HL-60 (cell line): ENCODE results near the gene PTPRN2.
A peak's percentile ranks its signal among the peaks of the same experiment; 100 is the strongest.

Experiments used
- DNase-seq, 2 experiments: peaks; one replicate each; pipeline ENCODE4 v3.0.0-alpha.2; 2010 to 2020; ENCODE audit warnings: low read depth in 1 of 2, low spot score in 1 of 2
- H3K27ac ChIP-seq: fragments of 250-450 bp; sonication (Bioruptor Pico); replicated peaks from 2 replicates; pipeline ENCODE4 v1.5.1; 2020; ENCODE audit warnings: mild to moderate bottlenecking, moderate library complexity
- H3K27me3 ChIP-seq: fragments of 250-450 bp; sonication (Bioruptor Pico); 2 replicates; pipeline ENCODE4 v1.5.1; 2021; ENCODE audit warnings: mild to moderate bottlenecking, moderate library complexity; ENCODE audit not compliant: insufficient read depth, poor library complexity, severe bottlenecking
- H3K4me3 ChIP-seq: replicated peaks from 2 replicates; pipeline ENCODE4 v1.5.1; 2011; ENCODE audit warnings: mild to moderate bottlenecking, control low read depth, low read length; ENCODE audit not compliant: insufficient read depth
- GABPA ChIP-seq: IDR thresholded peaks from 2 replicates; pipeline ENCODE4 v1.6.1; 2012; ENCODE audit warnings: low read depth
- POLR2AphosphoS5 ChIP-seq: IDR thresholded peaks from 2 replicates; pipeline ENCODE4 v1.6.1; 2012; ENCODE audit warnings: low read depth
- SPI1 ChIP-seq: IDR thresholded peaks from 2 replicates; pipeline ENCODE4 v1.6.1; 2012; ENCODE audit warnings: low read depth, mild to moderate bottlenecking, borderline replicate concordance
- TF ChIP-seq, protein P1 (sequence below): IDR thresholded peaks from 2 replicates; pipeline ENCODE4 v1.6.1; 2012; ENCODE audit warnings: low read depth; ENCODE audit not compliant: insufficient replicate concordance
- TF ChIP-seq, protein P2 (sequence below): IDR thresholded peaks from one replicate; pipeline ENCODE4 v1.5.1; 2011; ENCODE audit warnings: low read length, control low read depth, inconsistent platforms; ENCODE audit not compliant: insufficient read depth

Gene PTPRN2

DNA sequence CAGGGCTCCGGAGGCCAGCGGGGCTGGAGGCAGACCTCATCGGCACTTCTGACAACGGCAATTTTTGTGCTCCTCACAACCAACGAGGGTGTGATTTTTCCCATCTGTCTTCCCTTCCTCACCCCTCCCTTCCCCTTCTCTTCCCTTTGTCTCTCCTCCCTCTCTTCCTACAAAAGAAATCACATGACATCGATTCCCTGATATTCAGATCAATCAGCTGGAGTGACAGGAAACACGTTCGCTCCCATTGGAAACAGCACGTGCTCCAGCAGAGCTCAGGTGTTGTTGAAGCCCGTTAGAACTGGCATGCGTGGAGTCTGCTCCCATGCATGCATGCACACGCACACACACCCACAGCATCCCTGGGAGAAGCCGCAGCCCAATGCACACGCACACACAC is 222.4 kb downstream of the PTPRN2 start:
- no peak for DNase-seq
- TF ChIP-seq, protein P1, sequence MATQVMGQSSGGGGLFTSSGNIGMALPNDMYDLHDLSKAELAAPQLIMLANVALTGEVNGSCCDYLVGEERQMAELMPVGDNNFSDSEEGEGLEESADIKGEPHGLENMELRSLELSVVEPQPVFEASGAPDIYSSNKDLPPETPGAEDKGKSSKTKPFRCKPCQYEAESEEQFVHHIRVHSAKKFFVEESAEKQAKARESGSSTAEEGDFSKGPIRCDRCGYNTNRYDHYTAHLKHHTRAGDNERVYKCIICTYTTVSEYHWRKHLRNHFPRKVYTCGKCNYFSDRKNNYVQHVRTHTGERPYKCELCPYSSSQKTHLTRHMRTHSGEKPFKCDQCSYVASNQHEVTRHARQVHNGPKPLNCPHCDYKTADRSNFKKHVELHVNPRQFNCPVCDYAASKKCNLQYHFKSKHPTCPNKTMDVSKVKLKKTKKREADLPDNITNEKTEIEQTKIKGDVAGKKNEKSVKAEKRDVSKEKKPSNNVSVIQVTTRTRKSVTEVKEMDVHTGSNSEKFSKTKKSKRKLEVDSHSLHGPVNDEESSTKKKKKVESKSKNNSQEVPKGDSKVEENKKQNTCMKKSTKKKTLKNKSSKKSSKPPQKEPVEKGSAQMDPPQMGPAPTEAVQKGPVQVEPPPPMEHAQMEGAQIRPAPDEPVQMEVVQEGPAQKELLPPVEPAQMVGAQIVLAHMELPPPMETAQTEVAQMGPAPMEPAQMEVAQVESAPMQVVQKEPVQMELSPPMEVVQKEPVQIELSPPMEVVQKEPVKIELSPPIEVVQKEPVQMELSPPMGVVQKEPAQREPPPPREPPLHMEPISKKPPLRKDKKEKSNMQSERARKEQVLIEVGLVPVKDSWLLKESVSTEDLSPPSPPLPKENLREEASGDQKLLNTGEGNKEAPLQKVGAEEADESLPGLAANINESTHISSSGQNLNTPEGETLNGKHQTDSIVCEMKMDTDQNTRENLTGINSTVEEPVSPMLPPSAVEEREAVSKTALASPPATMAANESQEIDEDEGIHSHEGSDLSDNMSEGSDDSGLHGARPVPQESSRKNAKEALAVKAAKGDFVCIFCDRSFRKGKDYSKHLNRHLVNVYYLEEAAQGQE, result no peak
- TF ChIP-seq POLR2AphosphoS5 (no peak), SPI1 (no peak), GABPA (no peak)
- TF ChIP-seq, protein P2, sequence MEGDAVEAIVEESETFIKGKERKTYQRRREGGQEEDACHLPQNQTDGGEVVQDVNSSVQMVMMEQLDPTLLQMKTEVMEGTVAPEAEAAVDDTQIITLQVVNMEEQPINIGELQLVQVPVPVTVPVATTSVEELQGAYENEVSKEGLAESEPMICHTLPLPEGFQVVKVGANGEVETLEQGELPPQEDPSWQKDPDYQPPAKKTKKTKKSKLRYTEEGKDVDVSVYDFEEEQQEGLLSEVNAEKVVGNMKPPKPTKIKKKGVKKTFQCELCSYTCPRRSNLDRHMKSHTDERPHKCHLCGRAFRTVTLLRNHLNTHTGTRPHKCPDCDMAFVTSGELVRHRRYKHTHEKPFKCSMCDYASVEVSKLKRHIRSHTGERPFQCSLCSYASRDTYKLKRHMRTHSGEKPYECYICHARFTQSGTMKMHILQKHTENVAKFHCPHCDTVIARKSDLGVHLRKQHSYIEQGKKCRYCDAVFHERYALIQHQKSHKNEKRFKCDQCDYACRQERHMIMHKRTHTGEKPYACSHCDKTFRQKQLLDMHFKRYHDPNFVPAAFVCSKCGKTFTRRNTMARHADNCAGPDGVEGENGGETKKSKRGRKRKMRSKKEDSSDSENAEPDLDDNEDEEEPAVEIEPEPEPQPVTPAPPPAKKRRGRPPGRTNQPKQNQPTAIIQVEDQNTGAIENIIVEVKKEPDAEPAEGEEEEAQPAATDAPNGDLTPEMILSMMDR, result no peak
- no peaks in the 10 kb centered on the region for H3K27me3 ChIP-seq
- H3K4me3 ChIP-seq, result no peak overlapping the region
- H3K27ac ChIP-seq, result no peak overlapping the region

DNA sequence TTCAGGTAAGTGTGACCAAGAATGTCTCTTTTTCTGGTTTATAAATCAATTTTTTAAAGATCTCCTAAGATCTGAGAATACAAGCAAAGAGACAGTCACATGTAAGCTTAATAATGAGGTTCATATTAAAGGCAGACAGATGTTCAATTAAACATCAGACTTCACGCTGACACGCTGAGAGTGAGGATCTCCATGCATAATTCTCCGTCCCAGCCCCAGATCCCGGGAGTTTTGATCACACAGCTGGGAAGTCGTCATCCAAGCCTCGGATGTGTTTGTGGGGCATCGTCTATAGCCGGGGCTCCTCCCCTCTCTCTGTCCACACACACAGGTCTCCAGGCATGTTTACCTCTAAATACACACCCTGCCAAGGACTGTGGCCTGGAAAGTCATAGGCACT is 223.2 kb downstream of the PTPRN2 start:
- Histone ChIP-seq H3K27ac (no peak overlapping the region), H3K27me3 (no peaks in the 10 kb centered on the region), H3K4me3 (no peak overlapping the region)
- DNase-seq, result no peak
- TF ChIP-seq, protein P1, result no peak
- no peak for TF ChIP-seq SPI1
- no peak for TF ChIP-seq GABPA
- TF ChIP-seq POLR2AphosphoS5, result no peak
- TF ChIP-seq, protein P2, result no peak

DNA sequence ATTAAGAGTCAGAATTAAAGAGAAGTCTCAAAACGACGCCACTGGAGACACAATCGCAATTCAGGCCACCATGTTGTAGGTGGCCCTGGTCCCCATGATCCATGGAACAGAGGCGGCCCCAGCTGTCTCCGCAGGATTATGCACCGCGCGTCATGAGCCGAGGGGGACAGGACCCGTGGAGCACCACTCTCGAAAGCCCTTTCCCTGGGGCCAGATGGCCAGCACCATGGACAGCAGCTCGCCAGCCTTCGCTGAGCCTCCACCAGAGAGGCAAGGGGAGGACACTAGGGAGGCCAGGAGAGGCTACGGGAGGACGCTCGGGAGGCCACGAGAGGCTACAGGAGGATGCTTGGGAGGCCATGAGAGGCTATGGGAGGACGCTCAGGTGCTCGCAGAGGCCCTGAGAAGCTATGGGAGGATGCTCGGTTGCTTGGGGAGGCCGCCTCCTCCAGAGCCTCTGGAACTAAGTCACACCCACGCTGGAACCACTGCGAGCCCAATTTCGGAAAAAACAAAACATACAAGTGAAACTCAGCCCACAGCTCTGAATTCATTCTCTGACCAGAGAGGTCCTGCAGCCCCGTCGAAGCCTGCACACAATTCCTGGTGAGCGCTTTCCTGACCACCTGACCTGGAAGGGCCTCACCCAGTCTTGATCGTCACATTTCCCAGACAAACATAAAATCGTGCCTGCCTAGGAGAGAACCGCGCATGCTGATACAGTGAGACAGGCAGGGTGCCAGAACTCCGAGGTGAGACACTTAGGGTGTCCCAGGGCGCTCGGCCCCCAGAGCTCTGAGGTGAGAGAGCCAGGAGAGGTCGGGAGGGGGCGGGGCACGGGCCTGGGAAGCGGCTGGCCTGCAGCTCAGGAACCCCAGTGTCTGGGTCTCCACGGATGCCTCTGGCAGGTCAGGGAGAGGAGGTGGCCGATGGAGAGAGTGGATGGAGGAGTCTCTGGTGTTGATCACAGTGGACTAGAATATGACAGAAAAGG is 224.4 kb downstream of the PTPRN2 start:
- DNase-seq, result no peak
- Histone ChIP-seq H3K27ac (no peak overlapping the region), H3K27me3 (no peaks in the 10 kb centered on the region), H3K4me3 (no peak overlapping the region)
- no peak for TF ChIP-seq GABPA
- TF ChIP-seq POLR2AphosphoS5, result no peak
- TF ChIP-seq, protein P2, result no peak
- no peak for TF ChIP-seq SPI1
- TF ChIP-seq, protein P1, result peak; percentile 94
